HCT116 (cell line): Measurements from ENCODE around the gene MYO1B.

Experiments
- CTCF ChIP-seq, 3 experiments: fragments of 200-600 bp in 1 of 3; sonication (generic) in 1 of 3; IDR thresholded peaks in 2 of 3; conservative IDR thresholded peaks in 1 of 3; 2 replicates each; pipeline ENCODE4 v1.5.1; 2012 to 2017; ENCODE audit warnings: low read depth in 2 of 3, low read length in 2 of 3, antibody characterized with exemption in 1 of 3, borderline replicate concordance in 1 of 3, control low read depth in 1 of 3, mild to moderate bottlenecking in 1 of 3, mixed read lengths in 1 of 3, mixed run types in 1 of 3, moderate library complexity in 1 of 3; ENCODE audit not compliant: insufficient read depth in 1 of 3
- EZH2 ChIP-seq: fragments of 200-600 bp; sonication (generic); IDR thresholded peaks from 2 replicates; pipeline ENCODE4 v1.6.1; 2017; ENCODE audit warnings: antibody characterized with exemption, mixed run types
- EZH2phosphoT487 ChIP-seq: fragments of 200-600 bp; IDR thresholded peaks from 2 replicates; pipeline ENCODE4 v1.6.1; 2018; ENCODE audit warnings: antibody characterized with exemption, borderline replicate concordance
- RAD21 ChIP-seq: IDR thresholded peaks from 2 replicates; pipeline ENCODE4 v1.6.1; 2012; ENCODE audit warnings: low read depth, mild to moderate bottlenecking
- SP1 ChIP-seq: IDR thresholded peaks from 2 replicates; pipeline ENCODE4 v1.6.1; 2012; ENCODE audit warnings: low read depth
- TF ChIP-seq, protein P1 (sequence below): IDR thresholded peaks from 2 replicates; pipeline ENCODE4 v1.6.1; 2011; ENCODE audit warnings: mild to moderate bottlenecking, low read length, moderate library complexity; ENCODE audit not compliant: insufficient replicate concordance; ENCODE audit errors: extremely low read depth

- TF ChIP-seq EZH2phosphoT487 (no peak), EZH2 (no peak), CTCF (IDR thresholded peaks at IDR 0.05 in 2 of 3, conservative IDR thresholded peaks at IDR 0.05 in 1 of 3; ENCODE audit: borderline replicate concordance in 1 of 3, insufficient read depth in 1 of 3, low read depth in 2 of 3, low read length in 2 of 3) (no peak), RAD21 (no peak), SP1 (no peak)
- TF ChIP-seq, protein P1, sequence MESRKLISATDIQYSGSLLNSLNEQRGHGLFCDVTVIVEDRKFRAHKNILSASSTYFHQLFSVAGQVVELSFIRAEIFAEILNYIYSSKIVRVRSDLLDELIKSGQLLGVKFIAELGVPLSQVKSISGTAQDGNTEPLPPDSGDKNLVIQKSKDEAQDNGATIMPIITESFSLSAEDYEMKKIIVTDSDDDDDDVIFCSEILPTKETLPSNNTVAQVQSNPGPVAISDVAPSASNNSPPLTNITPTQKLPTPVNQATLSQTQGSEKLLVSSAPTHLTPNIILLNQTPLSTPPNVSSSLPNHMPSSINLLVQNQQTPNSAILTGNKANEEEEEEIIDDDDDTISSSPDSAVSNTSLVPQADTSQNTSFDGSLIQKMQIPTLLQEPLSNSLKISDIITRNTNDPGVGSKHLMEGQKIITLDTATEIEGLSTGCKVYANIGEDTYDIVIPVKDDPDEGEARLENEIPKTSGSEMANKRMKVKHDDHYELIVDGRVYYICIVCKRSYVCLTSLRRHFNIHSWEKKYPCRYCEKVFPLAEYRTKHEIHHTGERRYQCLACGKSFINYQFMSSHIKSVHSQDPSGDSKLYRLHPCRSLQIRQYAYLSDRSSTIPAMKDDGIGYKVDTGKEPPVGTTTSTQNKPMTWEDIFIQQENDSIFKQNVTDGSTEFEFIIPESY = no peak
Observed at GRCh38 chr2:191399601-191400000, 154.4 kb downstream of the MYO1B start.
